H1 (cell line): Measurements from ENCODE around the gene GPR150. TPM values are rescaled to one million over a fixed set of nuclear protein-coding genes. Genes with fewer than 3 reads are reported as not detected.

Source experiments
- CTCF ChIA-PET: fragments of 300-600 bp; sonication (Branson Sonifier 250); formaldehyde crosslinking; loops from one replicate; lab custom pipeline; 2021; ENCODE audit not compliant: partially characterized antibody; lab: Charles Lee
- POLR2A ChIA-PET: fragments of 300-600 bp; sonication (Branson Sonifier 250); formaldehyde crosslinking; loops from one replicate; lab custom pipeline; 2021; ENCODE audit warnings: inconsistent platforms; ENCODE audit not compliant: partially characterized antibody; lab: Charles Lee
- DNase-seq, 2 experiments: peaks; one replicate each; pipeline versions ENCODE4 v3.0.0 to v3.0.0-alpha.2; 2010 to 2022; ENCODE audit warnings: low spot score in 2 of 2, low read depth in 1 of 2, mixed read lengths in 1 of 2
- FAIRE-seq: peaks from 2 replicates; lab custom pipeline; 2011; peaks lifted over from hg19 to GRCh38; lab: Jason Lieb, UNC
- H2AFZ ChIP-seq: 2 replicates; pipeline ENCODE4 v1.8.1; 2012; ENCODE audit warnings: low read length, inconsistent platforms
- H2AK5ac ChIP-seq: 2 replicates; pipeline ENCODE4 v1.6.1; 2013; ENCODE audit warnings: low read depth, low read length
- H2BK120ac ChIP-seq: replicated peaks from 2 replicates; pipeline ENCODE3; 2013; ENCODE audit warnings: low read depth, low read length, inconsistent platforms
- H2BK12ac ChIP-seq: 2 replicates; pipeline ENCODE4 v1.6.1; 2013; ENCODE audit warnings: low read depth, low read length
- H2BK15ac ChIP-seq: 2 replicates; pipeline ENCODE4 v1.6.1; 2013; ENCODE audit warnings: low read length
- H2BK20ac ChIP-seq: 2 replicates; pipeline ENCODE4 v1.6.1; 2013; ENCODE audit warnings: low read length
- H2BK5ac ChIP-seq: 2 replicates; pipeline ENCODE4 v1.6.1; 2013; ENCODE audit warnings: low read depth, low read length
- H3K14ac ChIP-seq: 2 replicates; pipeline ENCODE4 v1.6.1; 2013; ENCODE audit warnings: inconsistent platforms; ENCODE audit not compliant: insufficient read length
- H3K18ac ChIP-seq: 2 replicates; pipeline ENCODE4 v1.6.1; 2013; ENCODE audit warnings: low read length; ENCODE audit errors: extremely low read depth
- H3K23ac ChIP-seq: 2 replicates; pipeline ENCODE4 v1.6.1; 2013; ENCODE audit warnings: inconsistent platforms; ENCODE audit not compliant: insufficient read length
- H3K23me2 ChIP-seq: 2 replicates; pipeline ENCODE4 v1.6.1; 2013; ENCODE audit warnings: low read depth, low read length
- H3K27ac ChIP-seq: 2 replicates; pipeline ENCODE4 v1.6.1; 2011; ENCODE audit warnings: low read depth, low read length, inconsistent platforms
- H3K27me3 ChIP-seq, 4 experiments: replicated peaks in 1 of 4; 1 replicate in 1 of 4; 2 replicates in 3 of 4; pipeline versions ENCODE4 v1.6.1 to v1.8.1; 2011 to 2013; ENCODE audit warnings: low read length in 3 of 4, mild to moderate bottlenecking in 3 of 4, inconsistent platforms in 2 of 4, mixed read lengths in 2 of 4, moderate library complexity in 1 of 4; ENCODE audit not compliant: control insufficient read depth in 3 of 4, insufficient read depth in 3 of 4; ENCODE audit errors: extremely low read depth in 1 of 4
- H3K36me3 ChIP-seq, 4 experiments: 2 replicates each; pipeline versions ENCODE4 v1.6.1 to v1.8.1; 2011 to 2013; ENCODE audit warnings: mild to moderate bottlenecking in 4 of 4, low read length in 3 of 4, moderate library complexity in 2 of 4, control low read depth in 1 of 4, inconsistent platforms in 1 of 4; ENCODE audit not compliant: insufficient read depth in 4 of 4, control insufficient read depth in 2 of 4
- H3K4ac ChIP-seq: replicated peaks from 2 replicates; pipeline ENCODE3; 2013; ENCODE audit warnings: low read length, low read depth, mixed read lengths, inconsistent platforms; ENCODE audit not compliant: insufficient read length
- H3K4me1 ChIP-seq, 4 experiments: replicated peaks in 1 of 4; 1 replicate in 1 of 4; 2 replicates in 3 of 4; pipeline versions ENCODE4 v1.6.1 to v1.8.1; 2011 to 2013; ENCODE audit warnings: low read length in 3 of 4, inconsistent platforms in 2 of 4, mixed read lengths in 1 of 4; ENCODE audit not compliant: insufficient read depth in 4 of 4, control insufficient read depth in 3 of 4
- H3K4me2 ChIP-seq, 2 experiments: 2 replicates each; pipeline versions ENCODE4 v1.6.1 to v1.8.1; 2011 to 2013; ENCODE audit warnings: low read depth in 2 of 2, low read length in 2 of 2, control low read depth in 1 of 2, inconsistent platforms in 1 of 2, mild to moderate bottlenecking in 1 of 2; ENCODE audit not compliant: insufficient read depth in 1 of 2
- H3K4me3 ChIP-seq, 4 experiments: fragments of 200-600, 300-600 bp in 1 of 4; sonication (generic), shearing (Covaris generic), sonication (Bioruptor Twin) in 1 of 4; 2 replicates each; pipeline versions ENCODE4 v1.5.1 to v1.8.1; 2011 to 2016; ENCODE audit warnings: low read length in 4 of 4, low read depth in 3 of 4, control low read depth in 2 of 4, inconsistent platforms in 2 of 4, mild to moderate bottlenecking in 2 of 4, mixed read lengths in 1 of 4, moderate library complexity in 1 of 4; ENCODE audit not compliant: insufficient read depth in 2 of 4; ENCODE audit errors: extremely low read depth in 1 of 4
- H3K56ac ChIP-seq: replicated peaks from 2 replicates; pipeline ENCODE3; 2013; ENCODE audit warnings: low read depth, mild to moderate bottlenecking, mixed read lengths, low read length, inconsistent platforms; ENCODE audit not compliant: insufficient read length
- H3K79me1 ChIP-seq: 2 replicates; pipeline ENCODE4 v1.6.1; 2013; ENCODE audit warnings: low read depth, low read length, control low read depth
- H3K79me2 ChIP-seq, 2 experiments: 2 replicates each; pipeline versions ENCODE4 v1.6.1 to v1.8.1; 2012 to 2013; ENCODE audit warnings: low read length in 2 of 2, mild to moderate bottlenecking in 2 of 2, inconsistent platforms in 1 of 2; ENCODE audit not compliant: insufficient read depth in 2 of 2, control insufficient read depth in 1 of 2
- H3K9ac ChIP-seq, 4 experiments: replicated peaks in 1 of 4; 1 replicate in 1 of 4; 2 replicates in 3 of 4; pipeline versions ENCODE4 v1.6.1 to v1.8.1; 2011 to 2013; ENCODE audit warnings: low read depth in 3 of 4, low read length in 3 of 4, control low read depth in 2 of 4, mild to moderate bottlenecking in 2 of 4, moderate library complexity in 2 of 4, inconsistent platforms in 1 of 4; ENCODE audit errors: extremely low read depth in 1 of 4
- H3K9me3 ChIP-seq, 2 experiments: 2 replicates each; pipeline versions ENCODE4 v1.6.1 to v1.8.1; 2012 to 2013; ENCODE audit warnings: mild to moderate bottlenecking in 2 of 2, moderate library complexity in 2 of 2, control low read depth in 1 of 2, inconsistent platforms in 1 of 2, low read depth in 1 of 2, low read length in 1 of 2, mixed read lengths in 1 of 2; ENCODE audit not compliant: insufficient read depth in 2 of 2
- H4K20me1 ChIP-seq, 2 experiments: replicated peaks in 1 of 2; 2 replicates each; pipeline versions ENCODE3 to v1.8.1; 2011 to 2013; ENCODE audit warnings: inconsistent platforms in 2 of 2, low read length in 2 of 2, mild to moderate bottlenecking in 1 of 2; ENCODE audit not compliant: insufficient read depth in 2 of 2, control insufficient read depth in 1 of 2
- H4K5ac ChIP-seq: 2 replicates; pipeline ENCODE4 v1.6.1; 2013; ENCODE audit warnings: low read length, low read depth, mixed read lengths, inconsistent platforms; ENCODE audit not compliant: insufficient read length
- H4K8ac ChIP-seq: 2 replicates; pipeline ENCODE4 v1.8.0; 2013; ENCODE audit warnings: mild to moderate bottlenecking, moderate library complexity, low read length, inconsistent platforms; ENCODE audit not compliant: insufficient read depth; ENCODE audit errors: extremely low read depth
- H4K91ac ChIP-seq: replicated peaks from 2 replicates; pipeline ENCODE3; 2013; ENCODE audit warnings: low read length, mixed read lengths, inconsistent platforms; ENCODE audit not compliant: insufficient read length
- ASH2L ChIP-seq: fragments of 200-600, 300-600 bp; sonication (generic); IDR thresholded peaks from one replicate; pipeline ENCODE4 v1.7.1; 2017; ENCODE audit warnings: low read length
- SP1 ChIP-seq: IDR thresholded peaks from 2 replicates; pipeline ENCODE4 v1.6.1; 2011; ENCODE audit warnings: low read depth, low read length
- YY1 ChIP-seq: IDR thresholded peaks from 2 replicates; pipeline ENCODE4 v1.6.1; 2011; ENCODE audit warnings: low read depth, mild to moderate bottlenecking, low read length
- WGBS, 2 experiments: shearing (Covaris generic) in 1 of 2; methylation state at CpG; one replicate each; pipeline versions ENCODE4 v1.1.6 to v1.1.7; 2013 to 2015; ENCODE audit warnings: low lambda C conversion rate in 2 of 2, mixed read lengths in 2 of 2, inconsistent platforms in 1 of 2, low coverage in 1 of 2, missing lambda C conversion rate in 1 of 2; ENCODE audit not compliant: insufficient replicate concordance in 2 of 2, insufficient coverage in 1 of 2, insufficient read length in 1 of 2; ENCODE audit errors: extremely low coverage in 1 of 2, missing lambda C conversion rate in 1 of 2; 5-methylcytosine and 5-hydroxymethylcytosine counted together
- polyA plus RNA-seq, 7 experiments: library from polyadenylated mRNA; depleted of rRNA in 3 of 7; stranded (reverse) in 5 of 7; unstranded in 2 of 7; fragments of >200 nt in 5 of 7; fragments of 200-250 nt in 2 of 7; gene quantifications; 1 replicate in 5 of 7; 2 replicates in 1 of 7; 4 replicates in 1 of 7; pipeline versions ENCODE4 v1.2.1 to v1.2.3, GENCODE V29; 2011 to 2013; ENCODE audit warnings: missing spikeins in 2 of 7, mixed read lengths in 2 of 7
- total RNA-seq: library from RNA; stranded (reverse); fragmentation: NEBNext Ultra II Directional; extraction: Animal tissue kit (Norgen Biotek cat#: 25700); gene quantifications from 2 replicates; pipeline ENCODE4 v1.2.1, GENCODE V29; 2021

Gene GPR150
- total and polyA plus RNA-seq, 2 of the 8 experiments (the other 6 are each of a cell fraction or from before 2014, with no cell fraction given) = 0.14 TPM; not detected in 1

DNA sequence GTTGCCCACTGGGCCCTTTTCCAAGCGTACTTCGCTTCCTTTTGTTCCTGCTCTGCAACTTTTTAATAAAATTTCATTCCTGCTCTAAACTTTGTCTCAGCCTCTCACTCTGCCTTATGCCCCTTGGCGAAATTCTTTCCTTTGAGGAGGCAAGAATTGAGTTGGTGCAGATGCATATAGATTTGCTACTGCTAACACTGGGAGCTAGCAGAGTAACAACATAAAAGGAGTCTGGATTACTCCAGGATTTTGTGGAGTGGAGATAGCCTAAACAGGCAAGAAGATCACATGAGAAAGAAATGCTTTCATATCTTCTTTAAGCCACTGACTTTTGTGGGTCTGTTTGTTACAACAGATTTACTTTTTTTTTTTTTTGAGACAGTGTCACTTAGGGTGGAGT lies 13.8 kb downstream of the GPR150 start:
- no peak overlapping the region for H2AFZ ChIP-seq
- no peak overlapping the region for H4K91ac ChIP-seq
- no peak overlapping the region for H2BK120ac ChIP-seq
- no peak overlapping the region for H4K5ac ChIP-seq
- no peak overlapping the region for H3K56ac ChIP-seq
- H3K23me2 ChIP-seq = no peaks in the 10 kb centered on the region
- H4K20me1 ChIP-seq = no peaks in the 10 kb centered on the region
- H2BK5ac ChIP-seq = no peak overlapping the region
- H3K18ac ChIP-seq = no peak overlapping the region
- H2BK15ac ChIP-seq = no peak overlapping the region
- POLR2A ChIA-PET = no interaction called here
- H2BK12ac ChIP-seq = no peak overlapping the region
- H3K9ac ChIP-seq = no peak overlapping the region
- DNase-seq = no peak
- H2AK5ac ChIP-seq = no peak overlapping the region
- CTCF ChIA-PET = interaction anchor here (1.1 to 2.1 kb wide), 2 partner anchors 11 to 13 kb away, joined by 3 to 13 read pairs; partner anchors contain the start of gene RFESD
- H3K4me1 ChIP-seq = no peaks in the 10 kb centered on the region
- H4K8ac ChIP-seq = no peak overlapping the region
- no peak for FAIRE-seq
- H3K4ac ChIP-seq = no peak overlapping the region
- H3K23ac ChIP-seq = no peak overlapping the region
- H3K14ac ChIP-seq = no peak overlapping the region
- H3K4me2 ChIP-seq = no peak overlapping the region
- no peaks in the 10 kb centered on the region for H3K79me2 ChIP-seq
- H3K4me3 ChIP-seq = no peak overlapping the region
- no peaks in the 10 kb centered on the region for H3K79me1 ChIP-seq
- H3K36me3 ChIP-seq = no peaks in the 10 kb centered on the region
- peaks cover 4 to 10% of the 10 kb centered on the region in 2 experiments for H3K9me3 ChIP-seq
- WGBS, 2 experiments = 89% methylated on average over 3 of the region's 3 CpGs; no CpG with 5 or more reads in 1 of the 2 experiments
- no peak overlapping the region for H2BK20ac ChIP-seq
- no peak overlapping the region for H3K27ac ChIP-seq
- H3K27me3 ChIP-seq = no peaks in the 10 kb centered on the region
- TF ChIP-seq YY1 (no peak), SP1 (no peak), ASH2L (no peak)
